Measurements from ENCODE around the gene EPHB4.
A peak's percentile ranks its signal among the peaks of the same experiment; 100 is the strongest.
"Not testable (repeated sequence)": the region's sequence is repeated elsewhere in the genome, so short reads cannot be mapped to it uniquely, and the experiment has no call there.

EPHB4 gene

DNA sequence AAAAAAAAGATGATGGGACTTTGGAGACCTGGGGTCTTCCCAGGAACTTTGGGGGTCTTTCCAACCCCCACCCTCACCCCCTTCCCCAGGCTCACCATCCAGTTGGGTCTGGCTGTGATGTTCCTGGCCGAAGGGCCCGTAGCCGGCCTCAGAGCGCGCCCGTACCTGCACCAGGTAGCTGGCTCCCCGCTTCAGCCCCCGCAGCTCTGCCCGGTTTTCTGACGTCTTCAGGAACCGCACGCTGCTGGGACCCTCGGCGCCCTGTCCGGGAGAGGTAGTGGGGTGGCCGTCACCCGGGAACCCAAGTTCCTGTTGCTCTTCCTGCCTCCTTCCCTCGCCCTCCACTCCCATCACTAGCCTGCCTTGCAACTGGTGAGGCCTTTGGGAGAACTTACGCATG, 10.2 kb downstream of the EPHB4 start:
- H3K27ac ChIP-seq (ENCODE audit: low read depth, low read length, severe bottlenecking): no peak overlapping the region
- no peak overlapping the region for H3K4me3 ChIP-seq (ENCODE audit: extremely low read depth, insufficient read depth, low read length, poor library complexity, severe bottlenecking)
- WGBS, 2 experiments (ENCODE audit: insufficient coverage in 2 of 2): 96 to 97% methylated on average over 19 of the region's 19 CpGs
- H3K9me3 ChIP-seq (ENCODE audit: control insufficient read depth, low read length): no peaks in the 10 kb centered on the region
- no peaks in the 10 kb centered on the region for H3K4me1 ChIP-seq (ENCODE audit: control insufficient read depth, insufficient read depth, low read length, poor library complexity, severe bottlenecking)
- H3K36me3 ChIP-seq (ENCODE audit: control insufficient read depth, insufficient read depth, low read length): peaks cover 99% of the 10 kb centered on the region

DNA sequence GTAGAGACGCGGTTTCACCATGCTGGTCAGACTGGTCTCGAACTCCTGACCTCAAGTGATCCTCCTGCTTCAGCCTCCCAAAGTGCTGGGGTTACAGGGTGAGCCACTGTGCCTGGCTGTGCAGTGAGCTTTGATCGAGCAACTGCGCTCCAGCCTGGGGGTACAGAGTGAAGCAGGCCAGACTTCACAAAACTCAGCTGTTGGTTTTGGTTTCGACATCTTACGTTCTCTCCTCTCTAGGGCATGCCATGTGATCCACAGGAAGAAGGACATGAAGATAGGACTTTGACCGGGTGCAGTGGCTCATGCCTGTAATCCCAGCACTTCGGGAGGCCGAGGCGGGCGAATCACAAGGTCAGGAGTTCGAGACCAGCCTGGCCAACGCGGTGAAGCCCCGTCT, 10.8 kb downstream of the EPHB4 start:
- not testable (repeated sequence) for H3K27ac ChIP-seq (ENCODE audit: low read depth, low read length, severe bottlenecking); H3K9me3 ChIP-seq (ENCODE audit: control insufficient read depth, low read length); H3K4me3 ChIP-seq (ENCODE audit: extremely low read depth, insufficient read depth, low read length, poor library complexity, severe bottlenecking); H3K4me1 ChIP-seq (ENCODE audit: control insufficient read depth, insufficient read depth, low read length, poor library complexity, severe bottlenecking)
- 90 to 97% methylated on average over 6 to 12 of the region's 16 CpGs for WGBS, 2 experiments (ENCODE audit: insufficient coverage in 2 of 2)
- peaks cover 99% of the 10 kb centered on the region for H3K36me3 ChIP-seq (ENCODE audit: control insufficient read depth, insufficient read depth, low read length)

DNA sequence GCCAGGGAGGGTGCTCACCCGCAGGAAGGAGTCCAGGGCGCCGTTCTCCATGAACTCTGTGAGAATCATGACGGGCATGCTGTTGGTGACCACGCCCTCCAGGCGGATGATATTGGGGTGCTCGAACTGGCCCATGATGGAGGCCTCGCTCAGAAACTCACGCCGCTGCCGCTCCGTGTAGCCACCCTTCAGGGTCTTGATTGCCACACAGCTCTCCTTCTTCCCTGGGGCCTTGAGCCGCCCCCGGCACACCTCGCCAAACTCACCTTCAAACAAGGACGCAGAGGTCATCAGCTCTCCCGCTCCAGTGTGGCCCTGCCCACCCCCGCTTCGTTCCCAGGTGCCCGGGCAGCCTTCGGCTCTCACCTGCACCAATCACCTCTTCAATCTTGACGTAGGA, 14.6 kb downstream of the EPHB4 start:
- Histone ChIP-seq H3K4me1 (ENCODE audit: control insufficient read depth, insufficient read depth, low read length, poor library complexity, severe bottlenecking) (no peaks in the 10 kb centered on the region), H3K36me3 (ENCODE audit: control insufficient read depth, insufficient read depth, low read length) (peaks cover 98% of the 10 kb centered on the region), H3K9me3 (ENCODE audit: control insufficient read depth, low read length) (no peaks in the 10 kb centered on the region), H3K4me3 (ENCODE audit: extremely low read depth, insufficient read depth, low read length, poor library complexity, severe bottlenecking) (no peak overlapping the region), H3K27ac (ENCODE audit: low read depth, low read length, severe bottlenecking) (no peak overlapping the region)
- WGBS, 2 experiments (ENCODE audit: insufficient coverage in 2 of 2): 95 to 96% methylated on average over 16 to 20 of the region's 22 CpGs

DNA sequence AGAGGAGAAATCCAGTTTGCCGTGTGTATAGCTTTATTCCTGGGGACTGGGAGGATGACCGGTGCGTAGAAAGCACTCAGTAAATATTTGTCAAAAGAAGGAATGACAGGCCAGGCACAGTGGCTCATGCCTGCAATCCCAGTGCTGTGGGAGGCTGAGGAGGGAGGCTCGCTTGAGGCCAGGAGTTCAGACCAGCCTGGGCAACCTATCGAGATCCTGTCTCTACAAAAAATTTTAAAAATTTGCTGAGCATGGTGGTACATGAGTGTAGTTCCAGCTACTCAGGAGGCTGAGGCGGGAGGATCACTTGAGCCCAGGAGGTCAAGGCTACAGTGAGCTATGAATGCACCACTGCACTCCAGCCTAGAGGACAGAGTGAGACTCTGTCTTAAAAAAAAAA, 15.8 kb downstream of the EPHB4 start:
- Histone ChIP-seq H3K27ac (ENCODE audit: low read depth, low read length, severe bottlenecking) (no peak overlapping the region), H3K9me3 (ENCODE audit: control insufficient read depth, low read length) (no peaks in the 10 kb centered on the region), H3K36me3 (ENCODE audit: control insufficient read depth, insufficient read depth, low read length) (peaks cover 98% of the 10 kb centered on the region), H3K4me1 (ENCODE audit: control insufficient read depth, insufficient read depth, low read length, poor library complexity, severe bottlenecking) (no peaks in the 10 kb centered on the region), H3K4me3 (ENCODE audit: extremely low read depth, insufficient read depth, low read length, poor library complexity, severe bottlenecking) (no peak overlapping the region)
- WGBS, 2 experiments (ENCODE audit: insufficient coverage in 2 of 2): 94 to 97% methylated on average over 2 to 5 of the region's 6 CpGs

DNA sequence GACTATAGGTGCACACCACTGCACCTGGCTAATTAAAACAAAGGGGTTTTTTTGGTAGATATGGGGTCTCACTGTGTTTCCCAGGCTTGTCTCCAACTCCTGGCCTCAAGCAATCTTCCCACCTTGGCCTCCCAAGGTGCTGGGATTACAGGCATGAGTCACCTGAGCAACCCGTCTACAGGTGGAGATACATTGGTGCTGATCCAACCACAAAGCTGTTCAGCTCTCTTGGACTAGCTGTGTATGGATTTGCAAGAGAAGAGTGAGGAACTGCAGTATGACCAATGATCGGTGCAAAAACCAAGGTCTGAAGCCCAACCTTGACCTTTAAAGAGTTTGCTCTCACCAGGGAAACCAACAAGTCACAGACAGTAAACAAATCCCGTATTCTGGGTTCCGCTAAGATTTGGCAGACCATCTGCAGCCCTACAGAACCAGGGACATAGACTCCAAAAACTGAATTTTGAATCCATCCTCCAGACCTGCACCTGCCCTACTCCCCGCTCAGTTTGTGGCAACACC, 18.9 kb downstream of the EPHB4 start:
- Histone ChIP-seq H3K36me3 (ENCODE audit: control insufficient read depth, insufficient read depth, low read length) (peaks cover 90% of the 10 kb centered on the region), H3K27ac (ENCODE audit: low read depth, low read length, severe bottlenecking) (no peak overlapping the region), H3K4me3 (ENCODE audit: extremely low read depth, insufficient read depth, low read length, poor library complexity, severe bottlenecking) (no peak overlapping the region), H3K9me3 (ENCODE audit: control insufficient read depth, low read length) (no peaks in the 10 kb centered on the region), H3K4me1 (ENCODE audit: control insufficient read depth, insufficient read depth, low read length, poor library complexity, severe bottlenecking) (peaks cover 17% of the 10 kb centered on the region)
- 93 to 95% methylated on average over 5 of the region's 5 CpGs for WGBS, 2 experiments (ENCODE audit: insufficient coverage in 2 of 2)

DNA sequence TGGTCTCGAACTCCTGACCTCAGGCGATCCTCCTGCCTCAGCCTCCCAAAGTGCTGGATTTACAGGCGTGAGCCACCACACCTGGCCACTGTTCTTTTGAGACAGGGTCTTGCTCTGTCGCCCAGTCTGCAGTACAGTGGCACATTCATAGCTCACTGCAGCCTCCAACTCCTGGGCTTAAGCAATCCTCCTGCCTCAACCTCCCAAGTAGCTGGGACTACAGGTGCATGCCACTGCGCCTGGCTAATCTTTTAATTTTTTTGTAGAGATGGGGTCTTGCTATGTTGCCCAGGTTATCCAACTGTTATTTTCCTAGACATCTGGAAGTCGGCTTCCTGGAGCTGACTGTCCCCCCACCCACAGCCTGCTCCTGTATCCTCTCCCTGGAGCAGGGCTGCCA, 20.4 kb downstream of the EPHB4 start:
- H3K36me3 ChIP-seq (ENCODE audit: control insufficient read depth, insufficient read depth, low read length): peaks cover 89% of the 10 kb centered on the region
- not testable (repeated sequence) for H3K27ac ChIP-seq (ENCODE audit: low read depth, low read length, severe bottlenecking); H3K4me3 ChIP-seq (ENCODE audit: extremely low read depth, insufficient read depth, low read length, poor library complexity, severe bottlenecking); H3K9me3 ChIP-seq (ENCODE audit: control insufficient read depth, low read length)
- peaks cover 32% of the 10 kb centered on the region for H3K4me1 ChIP-seq (ENCODE audit: control insufficient read depth, insufficient read depth, low read length, poor library complexity, severe bottlenecking)
- 96 to 100% methylated on average over 4 to 5 of the region's 6 CpGs for WGBS, 2 experiments (ENCODE audit: insufficient coverage in 2 of 2)

DNA sequence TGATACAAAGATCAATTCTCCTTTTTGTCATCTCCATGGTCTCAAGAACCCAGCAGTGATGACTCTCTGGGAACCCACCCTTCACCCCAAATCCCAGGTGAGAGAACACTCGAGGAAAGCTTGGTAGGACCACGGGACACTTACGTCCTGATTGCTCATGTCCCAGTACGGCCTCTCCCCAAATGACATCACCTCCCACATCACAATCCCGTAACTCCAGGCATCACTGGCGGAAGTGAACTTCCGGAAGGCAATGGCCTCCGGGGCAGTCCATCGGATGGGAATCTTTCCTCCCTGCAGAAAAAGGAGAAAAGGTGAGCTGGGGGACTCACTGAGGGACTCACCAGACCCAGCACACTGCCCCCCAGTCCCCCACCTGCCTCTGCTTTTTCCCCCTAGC, 21.0 kb downstream of the EPHB4 start:
- Histone ChIP-seq H3K4me1 (ENCODE audit: control insufficient read depth, insufficient read depth, low read length, poor library complexity, severe bottlenecking) (peaks cover 37% of the 10 kb centered on the region), H3K4me3 (ENCODE audit: extremely low read depth, insufficient read depth, low read length, poor library complexity, severe bottlenecking) (no peak overlapping the region), H3K27ac (ENCODE audit: low read depth, low read length, severe bottlenecking) (no peak overlapping the region), H3K9me3 (ENCODE audit: control insufficient read depth, low read length) (no peaks in the 10 kb centered on the region), H3K36me3 (ENCODE audit: control insufficient read depth, insufficient read depth, low read length) (peaks cover 90% of the 10 kb centered on the region)
- 96 to 100% methylated on average over 4 to 5 of the region's 9 CpGs for WGBS, 2 experiments (ENCODE audit: insufficient coverage in 2 of 2)

DNA sequence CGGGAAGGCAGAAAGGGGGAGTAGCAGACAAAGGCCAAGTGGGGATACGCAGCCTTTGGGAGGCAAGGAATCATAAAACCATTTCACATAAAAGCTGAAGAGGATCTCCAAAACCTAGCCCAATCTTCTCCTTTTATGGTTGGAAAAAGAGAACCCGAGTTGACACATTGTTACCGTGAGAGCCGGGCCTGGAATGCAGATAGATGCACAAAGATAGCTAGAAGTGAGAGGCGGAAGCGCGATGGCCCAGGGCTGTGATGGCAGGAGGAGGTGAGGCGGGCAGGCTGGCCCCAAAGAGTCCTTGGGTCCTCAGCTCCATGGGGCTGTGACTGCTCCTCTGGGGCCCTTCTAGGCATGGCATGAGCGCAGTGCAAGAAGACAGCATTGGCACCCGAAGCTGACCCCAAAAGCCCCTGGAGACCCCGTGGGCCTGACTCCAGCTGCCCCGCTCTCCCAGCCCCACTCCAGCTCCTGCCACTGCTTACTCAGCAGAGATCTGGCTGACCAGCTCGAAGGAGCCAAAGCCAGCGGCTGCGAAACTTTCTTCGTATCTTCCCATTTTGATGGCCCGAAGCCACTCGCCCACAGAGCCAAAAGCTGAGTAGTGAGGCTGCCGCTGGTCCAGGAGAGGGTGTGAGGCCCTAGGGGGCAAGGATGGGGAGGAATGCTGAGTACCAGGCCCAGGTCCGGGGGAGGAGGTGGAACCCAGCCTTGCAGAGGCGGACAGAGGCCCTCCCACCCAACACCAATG, 22.5 kb downstream of the EPHB4 start:
- peaks cover 40% of the 10 kb centered on the region for H3K4me1 ChIP-seq (ENCODE audit: control insufficient read depth, insufficient read depth, low read length, poor library complexity, severe bottlenecking)
- H3K27ac ChIP-seq (ENCODE audit: low read depth, low read length, severe bottlenecking): peak overlapping the region; percentile 33
- no peak overlapping the region for H3K4me3 ChIP-seq (ENCODE audit: extremely low read depth, insufficient read depth, low read length, poor library complexity, severe bottlenecking)
- no peaks in the 10 kb centered on the region for H3K9me3 ChIP-seq (ENCODE audit: control insufficient read depth, low read length)
- 95 to 97% methylated on average over 18 to 19 of the region's 22 CpGs for WGBS, 2 experiments (ENCODE audit: insufficient coverage in 2 of 2)
- peaks cover 80% of the 10 kb centered on the region for H3K36me3 ChIP-seq (ENCODE audit: control insufficient read depth, insufficient read depth, low read length)

DNA sequence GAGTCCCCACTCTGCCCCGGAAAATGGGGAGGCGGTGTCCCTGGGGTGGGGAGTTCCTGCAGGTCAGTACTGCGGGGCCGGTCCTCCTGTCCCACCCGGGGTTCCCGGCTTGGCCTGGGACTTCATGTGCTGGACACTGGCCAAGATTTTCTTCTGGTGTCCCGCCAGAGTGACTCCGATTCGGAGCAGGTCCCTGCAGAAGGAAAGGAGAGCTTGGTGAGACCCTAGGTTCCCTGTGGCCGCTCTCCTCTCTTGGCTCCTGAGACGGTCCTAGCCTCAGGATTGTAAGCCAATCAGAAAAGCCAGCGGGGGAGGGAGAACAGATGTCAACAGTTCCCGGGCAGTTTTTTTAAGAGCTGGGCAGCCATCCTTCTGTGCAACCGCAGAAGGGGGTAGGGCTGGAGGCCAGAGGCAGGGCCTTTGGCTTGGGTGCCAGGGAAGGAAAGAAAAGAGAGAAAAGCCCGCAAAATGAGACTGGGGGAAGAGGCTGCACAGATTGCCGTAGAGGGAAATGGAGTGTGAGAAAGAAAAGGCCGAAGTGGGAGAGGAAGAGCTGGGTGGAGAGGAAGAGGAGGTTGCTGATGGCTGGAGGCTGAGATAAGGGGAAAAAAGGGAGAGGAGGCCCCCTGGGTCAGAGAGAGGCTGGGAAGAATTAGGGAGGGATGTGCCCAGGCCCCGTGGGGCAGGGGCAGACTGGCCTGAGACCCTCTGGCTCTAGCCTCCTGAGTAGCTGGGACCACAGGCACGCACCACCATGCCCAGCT, 23.7 kb downstream of the EPHB4 start:
- Histone ChIP-seq H3K9me3 (ENCODE audit: control insufficient read depth, low read length) (no peaks in the 10 kb centered on the region), H3K4me1 (ENCODE audit: control insufficient read depth, insufficient read depth, low read length, poor library complexity, severe bottlenecking) (peaks cover 44% of the 10 kb centered on the region), H3K4me3 (ENCODE audit: extremely low read depth, insufficient read depth, low read length, poor library complexity, severe bottlenecking) (no peak overlapping the region), H3K36me3 (ENCODE audit: control insufficient read depth, insufficient read depth, low read length) (peaks cover 68% of the 10 kb centered on the region), H3K27ac (ENCODE audit: low read depth, low read length, severe bottlenecking) (peak overlapping the region; percentile 64)
- WGBS, 2 experiments (ENCODE audit: insufficient coverage in 2 of 2): 71 to 77% methylated on average over 18 to 19 of the region's 19 CpGs

DNA sequence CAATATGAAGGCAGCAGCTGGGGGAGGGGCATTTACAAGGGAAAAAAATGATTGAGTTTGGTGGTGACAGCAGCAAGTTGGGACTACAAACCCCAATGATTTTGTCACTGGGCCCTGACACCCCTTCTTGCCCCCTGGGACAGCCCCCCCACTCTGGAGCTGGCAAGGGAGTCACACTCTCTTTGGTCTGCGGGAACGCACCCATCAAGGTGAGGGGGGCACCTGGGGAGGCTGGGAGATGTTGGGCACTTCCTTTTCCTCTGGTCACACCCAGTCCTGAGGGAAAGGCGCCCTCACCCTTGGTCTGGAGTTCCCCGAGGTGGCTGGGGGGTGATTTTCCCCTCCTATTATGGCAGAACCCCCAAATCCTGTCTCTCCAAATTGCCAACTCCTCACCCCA, 24.4 kb downstream of the EPHB4 start:
- WGBS, 2 experiments (ENCODE audit: insufficient coverage in 2 of 2): 93 to 94% methylated on average over 2 of the region's 4 CpGs
- Histone ChIP-seq H3K27ac (ENCODE audit: low read depth, low read length, severe bottlenecking) (peak overlapping the region; percentile 64), H3K4me3 (ENCODE audit: extremely low read depth, insufficient read depth, low read length, poor library complexity, severe bottlenecking) (no peak overlapping the region), H3K4me1 (ENCODE audit: control insufficient read depth, insufficient read depth, low read length, poor library complexity, severe bottlenecking) (peaks cover 44% of the 10 kb centered on the region), H3K9me3 (ENCODE audit: control insufficient read depth, low read length) (no peaks in the 10 kb centered on the region), H3K36me3 (ENCODE audit: control insufficient read depth, insufficient read depth, low read length) (peaks cover 62% of the 10 kb centered on the region)

Data from mesodermal cell (in vitro differentiated cells).